GM18499 (cell line): ENCODE measurements around the gene FKBP1A.

ENCODE experiments used
- ATAC-seq: cut with Tn5 transposase; IDR thresholded peaks from one replicate; pipeline ENCODE4 v1.9.1; 2021; ENCODE audit warnings: moderate number of reproducible peaks; ENCODE audit not compliant: insufficient read depth, unreplicated experiment

Gene FKBP1A

DNA sequence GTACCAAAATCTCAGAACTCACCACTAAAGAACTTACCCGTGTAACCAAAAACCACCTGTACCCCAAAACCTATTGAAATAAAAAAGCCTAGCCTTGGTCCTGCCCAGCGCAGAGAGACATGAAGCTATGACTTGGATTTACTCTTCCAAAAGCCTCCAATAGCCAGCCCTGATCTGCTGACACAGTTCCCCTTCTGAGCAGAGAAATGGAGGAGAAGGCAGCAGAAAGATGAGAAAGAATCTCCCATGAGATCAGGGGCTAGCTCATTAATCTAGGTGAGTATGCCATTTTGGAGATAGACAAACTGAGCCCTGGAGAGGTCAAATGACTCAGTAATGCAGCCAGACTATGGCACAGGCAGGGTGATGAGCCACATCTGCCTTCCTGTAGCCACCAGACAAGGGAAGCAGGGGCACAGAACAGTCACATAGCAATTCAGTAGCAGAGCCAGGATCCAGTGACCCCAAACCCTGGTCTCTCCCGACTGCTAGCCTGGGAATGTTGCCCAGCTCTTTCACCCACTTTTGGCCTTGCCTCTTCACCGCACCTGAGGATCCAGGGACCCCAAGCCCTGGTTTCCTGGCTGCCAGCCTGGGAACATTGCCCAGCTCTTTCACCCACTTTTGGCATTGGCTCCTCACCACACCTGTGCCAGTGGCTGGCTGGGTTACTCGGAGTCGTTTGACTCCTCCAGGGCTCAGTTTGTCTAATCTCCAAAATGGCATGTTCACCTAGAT is 56.7 kb downstream of the FKBP1A start:
- ATAC-seq = no peak

DNA sequence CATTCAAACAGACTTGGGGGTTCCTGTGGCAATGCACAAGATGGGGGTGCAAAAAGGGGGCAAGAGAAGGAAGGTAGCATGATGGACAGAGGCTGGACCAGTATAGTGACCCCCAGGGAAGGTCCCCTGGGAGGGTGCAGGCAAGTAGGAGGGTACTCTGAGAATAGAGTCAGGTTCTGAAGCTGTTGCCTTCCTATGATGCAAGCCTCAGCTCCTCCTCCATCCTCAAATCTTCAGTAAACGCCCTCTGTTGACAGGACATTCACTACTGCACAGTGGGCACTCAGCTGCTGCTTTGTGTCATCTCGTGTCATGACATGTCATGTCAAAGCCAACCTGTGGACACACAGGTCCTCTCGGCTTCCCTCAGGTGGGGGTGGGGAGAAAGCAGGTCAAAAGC is 58.1 kb downstream of the FKBP1A start:
- ATAC-seq = no peak

GRCh38 chr20:1334370-1334731 is 58.5 kb downstream of the FKBP1A start:
- ATAC-seq = no peak

GRCh38 chr20:1333462-1334369 is 59.1 kb downstream of the FKBP1A start:
- no peak for ATAC-seq

DNA sequence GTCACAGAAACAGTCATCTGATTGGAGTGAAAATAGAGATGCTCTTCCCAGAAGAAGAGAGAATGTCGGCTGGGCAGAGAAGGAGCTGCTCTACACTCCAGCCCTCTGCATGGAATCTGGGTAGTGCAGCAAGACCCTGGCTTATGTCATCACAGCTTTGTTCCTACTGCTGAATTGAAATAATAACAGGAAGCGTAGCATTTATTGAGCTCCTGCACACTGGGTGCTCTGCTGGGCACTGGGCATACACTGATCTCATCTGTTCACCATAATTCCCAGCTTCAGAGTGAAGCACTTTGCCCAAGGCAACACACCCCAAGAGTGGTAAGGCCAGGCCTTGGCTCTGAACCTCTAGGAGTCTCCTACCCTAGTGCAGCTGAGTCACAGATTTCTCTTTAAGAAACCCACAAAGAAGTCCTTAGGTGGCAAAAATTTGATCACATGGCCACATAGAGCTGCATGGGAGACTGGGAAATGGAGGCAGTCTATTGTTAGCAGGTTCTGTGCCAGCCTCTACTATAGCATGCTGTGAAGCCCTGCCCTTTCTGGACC is 60.0 kb downstream of the FKBP1A start:
- ATAC-seq = no peak

DNA sequence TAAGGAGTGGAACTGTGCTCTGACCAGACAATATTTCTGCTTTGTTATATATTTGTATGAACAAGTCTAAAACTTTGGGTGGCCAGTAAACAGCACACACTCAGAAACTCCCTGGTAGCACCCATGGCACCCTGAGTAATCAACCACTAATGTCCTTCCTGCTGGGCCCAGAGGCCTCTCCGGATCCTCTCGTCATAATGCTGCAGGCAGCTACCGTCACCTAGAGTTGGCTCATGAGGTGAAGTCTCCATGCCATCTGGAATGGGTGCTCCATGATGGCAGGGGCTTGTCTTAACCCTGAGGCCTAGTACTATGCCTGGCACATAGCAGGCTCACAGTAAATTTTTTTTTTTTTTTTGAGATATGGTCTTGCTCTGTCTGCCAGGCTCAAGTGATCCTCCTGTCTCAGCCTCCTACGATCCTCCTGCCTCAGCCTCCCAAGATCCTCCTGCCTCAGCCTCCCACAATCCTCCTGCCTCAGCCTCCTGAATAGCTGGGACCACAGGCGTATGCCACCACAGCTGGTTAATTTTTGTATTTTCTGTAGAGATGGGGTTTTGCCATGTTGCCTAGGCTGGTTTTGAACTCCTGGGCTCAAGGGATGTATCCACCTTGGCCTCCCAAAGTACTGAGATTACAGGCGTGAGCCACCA is 60.9 kb downstream of the FKBP1A start:
- no peak for ATAC-seq

DNA sequence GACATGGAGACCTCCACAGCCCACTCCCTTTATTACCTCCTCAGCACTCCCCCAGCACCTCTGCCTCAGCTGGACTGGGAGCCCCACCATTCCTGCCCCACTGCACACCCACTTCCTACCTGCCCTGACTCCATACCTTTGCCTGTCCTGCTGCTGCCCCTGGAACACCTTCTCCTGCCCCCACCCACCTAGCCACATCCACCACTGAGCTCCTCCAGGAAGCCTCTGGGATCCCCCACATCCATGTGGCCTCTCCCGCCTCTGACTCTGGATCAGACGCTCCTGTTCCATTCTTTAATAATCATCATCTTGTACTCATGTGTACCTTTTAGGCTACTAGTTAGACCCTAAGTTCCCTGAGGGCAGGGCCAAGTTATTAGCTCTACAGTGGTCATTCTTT is 61.8 kb downstream of the FKBP1A start:
- no peak for ATAC-seq

DNA sequence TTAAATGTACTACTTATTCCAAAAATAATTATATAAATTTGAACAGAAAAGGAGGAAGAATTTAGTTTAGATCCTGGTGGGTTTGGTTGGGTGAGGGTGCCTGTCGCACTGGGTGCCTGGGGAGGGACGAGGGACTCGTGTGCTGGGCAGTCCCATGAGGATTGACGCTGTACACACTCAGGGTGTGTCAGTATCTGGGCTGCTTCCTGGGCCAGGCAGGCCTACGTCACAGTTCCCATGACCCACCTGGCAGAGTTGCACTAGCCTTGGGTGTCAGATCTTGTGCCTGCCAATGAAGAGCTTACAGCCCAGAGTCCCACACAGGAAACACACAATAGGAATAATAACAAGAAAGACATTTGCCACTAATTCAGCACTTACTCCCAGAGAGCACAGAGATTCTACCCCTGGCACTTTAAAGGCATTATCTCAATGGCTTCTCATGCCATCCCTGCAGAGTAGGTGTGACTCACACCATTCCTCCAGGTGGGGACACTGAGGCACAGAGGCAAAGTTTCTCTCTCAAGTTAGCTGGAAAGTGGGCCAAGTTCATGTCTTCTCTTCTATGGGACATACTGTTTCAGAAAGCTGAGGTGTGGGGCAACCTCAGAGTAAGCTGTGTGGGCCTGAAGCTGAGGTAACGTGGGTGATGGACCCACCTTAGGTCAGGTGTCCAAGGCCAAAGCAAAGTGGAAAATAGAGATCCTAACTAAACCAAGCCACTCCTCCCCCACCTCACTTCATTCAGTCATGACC is 62.6 kb downstream of the FKBP1A start:
- ATAC-seq = no peak

GRCh38 chr20:1328680-1329330 is 64.0 kb downstream of the FKBP1A start, which contains the start of gene SDCBP2:
TSS of gene SDCBP2 (minus strand) at chr20:1329139. CDS start at chr20:1320416, 8,723 bp downstream.
- no peak for ATAC-seq

GRCh38 chr20:1327827-1328679 is 64.8 kb downstream of the FKBP1A start:
- ATAC-seq = no peak

DNA sequence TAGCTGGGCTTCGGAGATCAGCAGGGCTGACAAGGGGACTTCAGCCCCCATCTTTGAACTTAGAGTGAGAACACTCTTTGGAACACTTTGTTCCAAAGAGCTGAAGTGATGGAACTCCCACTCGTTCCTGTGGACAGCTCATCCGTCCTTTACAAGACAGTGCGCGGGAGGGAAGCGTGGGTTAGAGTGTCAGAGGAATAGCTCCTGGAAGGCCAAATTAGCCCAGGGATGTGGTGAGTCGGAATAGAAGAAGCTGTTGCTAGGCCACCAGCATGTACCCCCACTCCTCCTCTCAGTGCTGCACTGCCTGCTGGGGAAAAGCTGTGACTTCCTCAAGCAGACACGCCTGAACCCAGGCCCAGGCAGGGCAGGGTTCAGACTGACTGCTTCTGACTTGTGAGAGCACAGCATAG is 65.6 kb downstream of the FKBP1A start:
- no peak for ATAC-seq

DNA sequence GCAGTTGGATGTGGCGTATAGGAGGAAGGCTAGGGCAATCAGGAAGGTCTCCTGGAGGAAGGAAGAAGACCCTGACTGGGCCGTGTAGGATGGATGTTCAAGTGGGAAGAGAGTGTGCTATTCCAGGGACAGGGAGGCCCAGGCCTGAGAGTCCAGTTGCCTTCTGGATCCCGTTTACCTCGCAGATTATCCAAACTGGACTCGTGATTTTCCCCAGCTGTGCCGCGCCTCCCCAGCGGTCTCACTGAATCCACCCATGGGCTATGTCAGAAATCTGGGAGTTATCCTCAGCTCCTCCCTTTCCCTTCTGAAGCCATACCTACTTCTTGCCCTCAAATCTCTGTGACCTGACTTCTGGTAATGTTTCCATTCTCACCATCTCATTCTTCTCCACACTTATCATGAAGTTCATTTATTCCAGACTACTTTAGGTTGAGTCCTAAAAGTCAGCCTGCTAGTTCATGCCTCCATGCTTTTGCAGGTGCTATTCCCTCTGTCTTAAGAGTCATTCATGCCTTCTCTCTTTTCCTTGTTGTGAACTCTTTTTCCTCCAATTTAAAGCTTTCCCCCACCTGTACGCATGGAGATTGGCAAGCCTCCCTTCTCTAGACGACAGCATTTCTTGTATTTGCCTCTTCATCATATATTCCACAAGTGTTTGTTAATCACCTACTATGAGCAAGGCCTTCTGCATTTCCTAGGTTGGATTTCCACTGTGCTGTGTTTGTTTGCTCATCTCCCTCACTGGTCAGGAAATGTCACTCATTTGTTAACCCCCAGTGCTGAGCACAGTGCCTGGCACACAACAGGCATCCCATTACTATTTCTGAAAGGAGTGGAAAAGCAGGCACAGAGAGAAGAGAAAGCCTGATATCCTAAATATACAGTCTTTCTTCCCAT is 66.6 kb downstream of the FKBP1A start:
- no peak for ATAC-seq

DNA sequence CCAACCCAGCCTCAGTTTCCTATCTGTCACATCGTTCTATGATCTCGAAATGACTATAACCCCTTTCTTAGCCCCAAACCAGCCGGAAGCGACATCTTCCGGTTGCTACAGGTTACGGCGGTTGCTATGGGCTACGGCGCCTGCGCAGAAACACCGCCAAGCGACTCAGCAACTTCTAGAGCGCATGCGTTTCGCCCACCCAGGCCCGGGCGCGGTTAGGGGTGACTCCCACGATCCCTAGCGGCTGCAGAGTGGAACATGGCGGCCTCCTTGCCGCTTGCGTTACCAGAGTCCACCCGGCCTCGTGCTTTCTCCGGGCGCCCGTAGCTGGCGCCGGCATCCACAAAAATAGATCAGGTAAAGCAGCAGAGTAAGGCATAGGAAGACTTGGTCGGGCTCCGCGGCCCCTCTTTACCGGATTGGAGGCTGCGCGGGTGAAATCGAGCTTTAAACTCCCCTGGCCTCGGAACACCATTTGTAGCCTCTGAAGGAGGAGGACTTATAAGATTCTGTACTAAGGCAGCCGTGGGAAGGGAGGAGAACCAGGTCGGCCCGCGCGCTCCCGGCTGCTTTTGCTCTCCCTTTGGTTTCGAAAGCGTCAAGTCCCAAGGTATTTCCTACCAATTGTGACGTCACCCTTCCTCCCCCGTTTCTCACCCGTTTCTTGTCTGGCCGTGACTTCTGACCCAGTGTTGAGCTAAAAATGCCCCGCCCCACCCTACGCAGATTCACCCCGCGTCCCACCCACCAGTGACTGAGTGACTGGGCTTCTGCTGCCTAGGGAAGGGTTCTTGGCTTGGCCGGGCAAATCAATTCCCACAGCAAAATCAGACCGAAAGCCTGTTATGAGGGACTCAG is 67.5 kb downstream of the FKBP1A start:
- peak; percentile 64 for ATAC-seq

DNA sequence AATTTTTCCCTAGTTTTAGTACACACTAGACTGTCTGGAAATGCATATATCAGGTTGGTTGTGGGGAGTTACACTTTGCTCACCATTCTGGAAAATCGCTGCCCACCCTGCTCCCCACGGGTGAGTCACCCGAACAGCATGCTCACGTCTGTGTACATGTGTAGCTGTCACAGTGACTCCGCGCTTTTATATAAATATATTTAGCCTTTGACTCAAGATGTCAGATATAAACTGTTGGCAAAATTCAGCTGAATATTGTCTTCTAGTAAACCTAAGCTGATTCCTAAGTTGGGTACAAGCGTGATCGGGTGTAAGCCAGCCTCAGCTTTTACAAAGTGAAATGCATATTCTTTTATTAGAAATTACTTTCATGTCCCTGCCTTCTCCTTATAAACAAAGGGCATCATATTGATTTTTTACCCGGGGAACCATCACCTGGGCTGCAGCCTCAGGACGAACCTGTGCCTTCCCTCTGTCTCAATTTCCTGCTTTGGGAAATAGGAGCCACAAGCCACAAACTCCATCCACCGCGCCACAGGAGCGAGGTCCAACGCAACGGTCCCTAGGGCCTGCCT is 68.2 kb downstream of the FKBP1A start:
- ATAC-seq = no peak

- no peak for ATAC-seq
Measured at GRCh38 chr20:1323830-1324597, 68.8 kb downstream of the FKBP1A start.

DNA sequence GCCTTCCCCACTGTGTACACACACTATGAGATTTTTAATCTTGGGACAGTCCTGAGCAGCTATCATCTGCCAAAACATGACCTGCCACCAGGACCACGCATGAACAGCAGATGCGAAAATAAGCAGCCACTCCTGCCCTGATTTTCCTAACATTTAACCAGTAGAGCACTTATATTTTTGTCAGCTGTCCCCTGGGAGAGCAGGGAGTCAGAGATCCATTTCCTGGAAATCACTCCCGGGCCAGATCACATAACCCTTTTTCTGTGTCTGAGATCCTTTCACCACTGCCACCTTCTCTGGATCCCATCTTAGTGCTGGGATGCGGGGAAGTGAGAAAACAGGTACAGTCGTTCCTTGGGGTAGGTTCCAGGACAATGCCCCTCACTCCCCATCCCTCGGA is 69.6 kb downstream of the FKBP1A start:
- ATAC-seq = no peak
